HepG2 (cell line): Measurements from ENCODE around the gene DAD1. TPM values are rescaled to one million over a fixed set of nuclear protein-coding genes. Genes with fewer than 3 reads are reported as not detected.

Source experiments
- ATAD3A ChIP-seq: sonication (generic); formaldehyde crosslinking; IDR thresholded peaks from 2 replicates; pipeline ENCODE4 v1.4.0; 2020; ENCODE audit warnings: missing genetic modification reagents
- CBX1 ChIP-seq: IDR thresholded peaks from one replicate; pipeline ENCODE4 v1.6.1; 2016; ENCODE audit warnings: antibody characterized with exemption, low read depth
- ELF4 ChIP-seq: sonication (generic); formaldehyde crosslinking; IDR thresholded peaks from 2 replicates; pipeline ENCODE4 v1.5.0; 2020; ENCODE audit warnings: missing genetic modification reagents, mild to moderate bottlenecking, moderate library complexity, borderline replicate concordance
- HMG20A ChIP-seq: IDR thresholded peaks from 2 replicates; pipeline ENCODE4 v1.6.1; 2016; ENCODE audit warnings: borderline replicate concordance
- HOXD1 ChIP-seq: sonication (generic); formaldehyde crosslinking; IDR thresholded peaks from 2 replicates; pipeline ENCODE4 v1.5.0; 2020; ENCODE audit warnings: missing genetic modification reagents
- MAF1 ChIP-seq: sonication (generic); formaldehyde crosslinking; IDR thresholded peaks from 2 replicates; pipeline ENCODE4 v1.5.0; 2020; ENCODE audit warnings: missing genetic modification reagents, borderline replicate concordance
- MBD4 ChIP-seq: IDR thresholded peaks from 2 replicates; pipeline ENCODE4 v1.6.1; 2012; ENCODE audit warnings: low read length, inconsistent platforms, borderline replicate concordance
- PCBP2 ChIP-seq: fragments of 200-400 bp; formaldehyde crosslinking; optimal IDR thresholded peaks from 2 replicates; pipeline ENCODE3; 2018; ENCODE audit warnings: low read length, low read depth; ENCODE audit not compliant: poor library complexity, severe bottlenecking
- TFDP1 ChIP-seq: IDR thresholded peaks from 2 replicates; pipeline ENCODE4 v1.6.1; 2016; ENCODE audit warnings: missing compliant biosample characterization, missing genetic modification reagents, borderline replicate concordance
- U2AF1 ChIP-seq: fragments of 200-400 bp; formaldehyde crosslinking; optimal IDR thresholded peaks from 2 replicates; pipeline ENCODE3; 2017; ENCODE audit warnings: mild to moderate bottlenecking, low read depth, low read length
- ZMYM3 ChIP-seq: sonication (generic); formaldehyde crosslinking; IDR thresholded peaks from 2 replicates; pipeline ENCODE4 v1.5.1; 2020; ENCODE audit warnings: mild to moderate bottlenecking, missing genetic modification reagents
- ZNF251 ChIP-seq: sonication (generic); formaldehyde crosslinking; IDR thresholded peaks from 2 replicates; pipeline ENCODE4 v1.9.0; 2021; ENCODE audit warnings: mild to moderate bottlenecking, missing genetic modification reagents
- ZNF282 ChIP-seq: fragments of 450-650 bp; IDR thresholded peaks from 2 replicates; pipeline ENCODE4 v1.6.1; 2018; ENCODE audit not compliant: partially characterized antibody
- ZNF331 ChIP-seq: sonication (generic); formaldehyde crosslinking; IDR thresholded peaks from 2 replicates; pipeline ENCODE4 v1.4.0; 2020; ENCODE audit warnings: missing genetic modification reagents
- ZNF614 ChIP-seq: IDR thresholded peaks from 2 replicates; pipeline ENCODE4 v1.6.1; 2018; ENCODE audit warnings: missing biosample characterization, missing genetic modification reagents, inconsistent platforms, borderline replicate concordance
- ZNF709 ChIP-seq: sonication (generic); formaldehyde crosslinking; IDR thresholded peaks from 2 replicates; pipeline ENCODE4 v1.5.0; 2020; ENCODE audit warnings: mild to moderate bottlenecking, missing genetic modification reagents
- ZNF782 ChIP-seq: sonication (generic); formaldehyde crosslinking; IDR thresholded peaks from 2 replicates; pipeline ENCODE4 v1.4.0; 2020; ENCODE audit warnings: missing genetic modification reagents, mild to moderate bottlenecking, borderline replicate concordance
- polyA plus RNA-seq, 8 experiments: library from polyadenylated mRNA; depleted of rRNA in 3 of 8; stranded (reverse) in 7 of 8; unstranded in 1 of 8; fragments of >200 nt; fragmentation: Illumina TruSeq in 4 of 8; extraction: Trizol in 4 of 8; gene quantifications; 2 replicates each; pipeline versions ENCODE4 v1.2.1 to v1.2.3, GENCODE V29; 2011 to 2016; ENCODE audit warnings: low read depth in 4 of 8, missing spikeins in 1 of 8, mixed read lengths in 1 of 8; ENCODE audit not compliant: insufficient read depth in 1 of 8
- total RNA-seq, 5 experiments: library from RNA; depleted of rRNA; stranded (reverse); fragments of >200 nt; fragmentation: Illumina TruSeq; extraction: Trizol; gene quantifications; 2 replicates each; pipeline ENCODE4 v1.2.3, GENCODE V29; 2016; ENCODE audit warnings: low read depth in 1 of 5
- TF ChIP-seq, protein P1 (sequence below): sonication (generic); formaldehyde crosslinking; IDR thresholded peaks from 2 replicates; pipeline ENCODE4 v1.4.0; 2020; ENCODE audit warnings: low read depth, missing genetic modification reagents
- TF ChIP-seq, protein P2 (sequence below): sonication (generic); formaldehyde crosslinking; conservative IDR thresholded peaks from 2 replicates; pipeline ENCODE4 v1.4.0; 2020; ENCODE audit warnings: missing genetic modification reagents
- TF ChIP-seq, protein P3 (sequence below): sonication (generic); formaldehyde crosslinking; IDR thresholded peaks from 2 replicates; pipeline ENCODE4 v1.4.0; 2020; ENCODE audit warnings: low read depth, mild to moderate bottlenecking, missing genetic modification reagents

The DAD1 gene
- total and polyA plus RNA-seq, 2 of the 13 experiments (the other 11 are each of a cell fraction or from before 2014, with no cell fraction given), result 558 to 626 TPM

DNA sequence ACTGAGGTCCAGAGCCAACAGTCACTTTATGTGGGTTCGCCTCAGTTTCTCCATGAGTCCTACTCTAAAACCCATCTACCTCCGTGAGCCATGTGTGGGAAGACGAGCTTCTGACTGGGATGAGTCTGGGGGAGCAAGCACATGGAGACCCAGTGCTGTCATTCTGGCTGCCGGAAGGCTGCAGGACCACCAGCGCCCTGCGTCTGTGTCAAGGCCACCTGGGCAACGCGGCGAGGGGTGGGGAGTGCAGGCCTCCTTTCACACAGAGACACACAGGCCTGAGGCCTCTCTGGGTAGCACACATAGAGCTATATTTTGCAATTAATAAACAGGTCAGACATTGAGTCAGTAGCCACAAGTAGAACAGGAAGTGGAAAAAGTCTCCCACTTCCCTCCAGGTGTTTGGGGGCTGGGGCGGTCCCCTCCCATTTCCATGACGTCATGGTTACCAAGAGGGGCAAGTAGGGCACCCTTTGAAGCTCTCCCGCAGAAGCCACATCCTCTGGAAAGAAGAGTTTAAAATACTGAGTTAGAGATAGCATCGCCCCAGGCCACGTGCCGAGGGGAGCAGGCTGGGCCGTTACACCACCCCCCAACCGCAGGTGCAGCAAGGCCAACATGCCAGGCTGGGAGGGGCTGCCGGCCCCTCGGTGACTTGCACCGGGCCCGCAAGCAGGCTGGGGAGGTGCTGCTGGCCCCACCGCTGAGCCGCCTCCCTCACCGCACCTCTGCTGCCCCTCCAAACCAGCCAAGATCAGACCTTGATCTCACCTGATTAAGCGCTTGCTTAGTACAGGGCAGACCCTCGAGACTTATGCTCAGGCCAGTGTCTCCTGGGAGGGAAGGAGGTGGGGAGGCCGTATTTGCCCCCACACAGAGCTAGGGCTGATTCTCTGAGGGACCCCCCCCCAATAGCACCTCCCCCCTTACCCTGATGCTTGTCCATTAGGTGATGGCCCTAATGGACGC, 32.7 kb downstream of the DAD1 start (continued):
- TF ChIP-seq PCBP2 (no peak), HMG20A (CRISPR knock-in tag) (no peak), TFDP1 (CRISPR knock-in tag) (no peak), ZNF614 (CRISPR knock-in tag) (no peak), HOXD1 (peak; percentile 66; the same call in 1 of the 2 replicates), ZNF251 (CRISPR knock-in tag) (no peak), ELF4 (CRISPR knock-in tag) (no peak), ZNF331 (no peak), U2AF1 (no peak), MAF1 (no peak), ZNF282 (no peak), CBX1 (no peak), MBD4 (no peak), ATAD3A (CRISPR knock-in tag) (peak; percentile 53; the same call in 1 of the 2 replicates), ZNF709 (CRISPR knock-in tag) (no peak), ZMYM3 (0 out of 2 replicates have a peak, but pooled peaks have one; percentile 41), ZNF782 (CRISPR knock-in tag) (0 out of 2 replicates have a peak, but pooled peaks have one; percentile 10)
- TF ChIP-seq, protein P1, sequence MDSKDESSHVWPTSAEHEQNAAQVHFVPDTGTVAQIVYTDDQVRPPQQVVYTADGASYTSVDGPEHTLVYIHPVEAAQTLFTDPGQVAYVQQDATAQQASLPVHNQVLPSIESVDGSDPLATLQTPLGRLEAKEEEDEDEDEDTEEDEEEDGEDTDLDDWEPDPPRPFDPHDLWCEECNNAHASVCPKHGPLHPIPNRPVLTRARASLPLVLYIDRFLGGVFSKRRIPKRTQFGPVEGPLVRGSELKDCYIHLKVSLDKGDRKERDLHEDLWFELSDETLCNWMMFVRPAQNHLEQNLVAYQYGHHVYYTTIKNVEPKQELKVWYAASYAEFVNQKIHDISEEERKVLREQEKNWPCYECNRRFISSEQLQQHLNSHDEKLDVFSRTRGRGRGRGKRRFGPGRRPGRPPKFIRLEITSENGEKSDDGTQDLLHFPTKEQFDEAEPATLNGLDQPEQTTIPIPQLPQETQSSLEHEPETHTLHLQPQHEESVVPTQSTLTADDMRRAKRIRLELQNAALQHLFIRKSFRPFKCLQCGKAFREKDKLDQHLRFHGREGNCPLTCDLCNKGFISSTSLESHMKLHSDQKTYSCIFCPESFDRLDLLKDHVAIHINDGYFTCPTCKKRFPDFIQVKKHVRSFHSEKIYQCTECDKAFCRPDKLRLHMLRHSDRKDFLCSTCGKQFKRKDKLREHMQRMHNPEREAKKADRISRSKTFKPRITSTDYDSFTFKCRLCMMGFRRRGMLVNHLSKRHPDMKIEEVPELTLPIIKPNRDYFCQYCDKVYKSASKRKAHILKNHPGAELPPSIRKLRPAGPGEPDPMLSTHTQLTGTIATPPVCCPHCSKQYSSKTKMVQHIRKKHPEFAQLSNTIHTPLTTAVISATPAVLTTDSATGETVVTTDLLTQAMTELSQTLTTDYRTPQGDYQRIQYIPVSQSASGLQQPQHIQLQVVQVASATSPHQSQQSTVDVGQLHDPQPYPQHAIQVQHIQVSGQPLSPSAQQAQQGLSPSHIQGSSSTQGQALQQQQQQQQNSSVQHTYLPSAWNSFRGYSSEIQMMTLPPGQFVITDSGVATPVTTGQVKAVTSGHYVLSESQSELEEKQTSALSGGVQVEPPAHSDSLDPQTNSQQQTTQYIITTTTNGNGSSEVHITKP (CRISPR knock-in tag), result 0 out of 2 replicates have a peak, but pooled peaks have one; percentile 22
- TF ChIP-seq, protein P2, sequence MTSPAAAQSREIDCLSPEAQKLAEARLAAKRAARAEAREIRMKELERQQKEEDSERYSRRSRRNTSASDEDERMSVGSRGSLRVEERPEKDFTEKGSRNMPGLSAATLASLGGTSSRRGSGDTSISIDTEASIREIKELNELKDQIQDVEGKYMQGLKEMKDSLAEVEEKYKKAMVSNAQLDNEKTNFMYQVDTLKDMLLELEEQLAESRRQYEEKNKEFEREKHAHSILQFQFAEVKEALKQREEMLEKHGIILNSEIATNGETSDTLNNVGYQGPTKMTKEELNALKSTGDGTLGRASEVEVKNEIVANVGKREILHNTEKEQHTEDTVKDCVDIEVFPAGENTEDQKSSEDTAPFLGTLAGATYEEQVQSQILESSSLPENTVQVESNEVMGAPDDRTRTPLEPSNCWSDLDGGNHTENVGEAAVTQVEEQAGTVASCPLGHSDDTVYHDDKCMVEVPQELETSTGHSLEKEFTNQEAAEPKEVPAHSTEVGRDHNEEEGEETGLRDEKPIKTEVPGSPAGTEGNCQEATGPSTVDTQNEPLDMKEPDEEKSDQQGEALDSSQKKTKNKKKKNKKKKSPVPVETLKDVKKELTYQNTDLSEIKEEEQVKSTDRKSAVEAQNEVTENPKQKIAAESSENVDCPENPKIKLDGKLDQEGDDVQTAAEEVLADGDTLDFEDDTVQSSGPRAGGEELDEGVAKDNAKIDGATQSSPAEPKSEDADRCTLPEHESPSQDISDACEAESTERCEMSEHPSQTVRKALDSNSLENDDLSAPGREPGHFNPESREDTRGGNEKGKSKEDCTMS (CRISPR knock-in tag), result no peak
- TF ChIP-seq, protein P3, sequence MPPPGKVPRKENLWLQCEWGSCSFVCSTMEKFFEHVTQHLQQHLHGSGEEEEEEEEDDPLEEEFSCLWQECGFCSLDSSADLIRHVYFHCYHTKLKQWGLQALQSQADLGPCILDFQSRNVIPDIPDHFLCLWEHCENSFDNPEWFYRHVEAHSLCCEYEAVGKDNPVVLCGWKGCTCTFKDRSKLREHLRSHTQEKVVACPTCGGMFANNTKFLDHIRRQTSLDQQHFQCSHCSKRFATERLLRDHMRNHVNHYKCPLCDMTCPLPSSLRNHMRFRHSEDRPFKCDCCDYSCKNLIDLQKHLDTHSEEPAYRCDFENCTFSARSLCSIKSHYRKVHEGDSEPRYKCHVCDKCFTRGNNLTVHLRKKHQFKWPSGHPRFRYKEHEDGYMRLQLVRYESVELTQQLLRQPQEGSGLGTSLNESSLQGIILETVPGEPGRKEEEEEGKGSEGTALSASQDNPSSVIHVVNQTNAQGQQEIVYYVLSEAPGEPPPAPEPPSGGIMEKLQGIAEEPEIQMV (CRISPR knock-in tag), result 0 out of 2 replicates have a peak, but pooled peaks have one; percentile 17
